ENCODE data around the gene PRR13.

DNA sequence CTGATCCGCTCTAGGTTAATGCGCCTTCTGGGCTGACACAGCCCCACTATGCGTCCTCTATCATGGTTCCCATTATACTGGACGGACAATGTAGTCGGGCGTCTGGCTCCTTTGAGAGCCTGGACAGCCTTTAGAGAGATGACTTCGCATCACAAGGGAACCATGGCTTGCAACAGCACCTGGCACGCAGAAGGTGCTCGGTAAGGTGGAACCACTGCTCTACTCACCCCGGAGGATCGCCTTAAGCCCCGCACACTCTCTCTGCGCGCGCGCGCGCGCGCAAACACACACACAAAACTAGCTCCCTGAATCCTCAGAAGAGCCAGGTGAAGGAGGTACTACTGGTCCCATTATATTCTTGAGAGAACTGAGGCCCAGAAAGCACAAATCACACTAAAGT, 50.7 kb downstream of the PRR13 start:
- TF ChIP-seq, protein P1, sequence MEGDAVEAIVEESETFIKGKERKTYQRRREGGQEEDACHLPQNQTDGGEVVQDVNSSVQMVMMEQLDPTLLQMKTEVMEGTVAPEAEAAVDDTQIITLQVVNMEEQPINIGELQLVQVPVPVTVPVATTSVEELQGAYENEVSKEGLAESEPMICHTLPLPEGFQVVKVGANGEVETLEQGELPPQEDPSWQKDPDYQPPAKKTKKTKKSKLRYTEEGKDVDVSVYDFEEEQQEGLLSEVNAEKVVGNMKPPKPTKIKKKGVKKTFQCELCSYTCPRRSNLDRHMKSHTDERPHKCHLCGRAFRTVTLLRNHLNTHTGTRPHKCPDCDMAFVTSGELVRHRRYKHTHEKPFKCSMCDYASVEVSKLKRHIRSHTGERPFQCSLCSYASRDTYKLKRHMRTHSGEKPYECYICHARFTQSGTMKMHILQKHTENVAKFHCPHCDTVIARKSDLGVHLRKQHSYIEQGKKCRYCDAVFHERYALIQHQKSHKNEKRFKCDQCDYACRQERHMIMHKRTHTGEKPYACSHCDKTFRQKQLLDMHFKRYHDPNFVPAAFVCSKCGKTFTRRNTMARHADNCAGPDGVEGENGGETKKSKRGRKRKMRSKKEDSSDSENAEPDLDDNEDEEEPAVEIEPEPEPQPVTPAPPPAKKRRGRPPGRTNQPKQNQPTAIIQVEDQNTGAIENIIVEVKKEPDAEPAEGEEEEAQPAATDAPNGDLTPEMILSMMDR (IDR thresholded peaks at IDR 0.05) = no peak
- TF ChIP-seq POLR2A (IDR thresholded peaks at IDR 0.05) = no peak

All from adrenal gland (tissue), 5 donors.